Neuronal stem cell (in vitro differentiated cells): ENCODE measurements around the gene TVP23C.

Source experiments
- DNase-seq: peaks from one replicate; pipeline ENCODE4 v3.0.0-alpha.2; 2013; ENCODE audit warnings: low spot score
- H2AFZ ChIP-seq: one replicate; pipeline ENCODE4 v1.6.1; 2013; ENCODE audit warnings: mild to moderate bottlenecking, low read length, inconsistent platforms
- H2AK5ac ChIP-seq: 2 replicates; pipeline ENCODE4 v1.6.1; 2013; ENCODE audit warnings: low read depth, mild to moderate bottlenecking, inconsistent platforms, low read length, moderate library complexity, mixed read lengths
- H2BK120ac ChIP-seq: 2 replicates; pipeline ENCODE4 v1.6.1; 2013; ENCODE audit warnings: low read depth, mild to moderate bottlenecking, inconsistent platforms, low read length, moderate library complexity, mixed read lengths
- H2BK12ac ChIP-seq: one replicate; pipeline ENCODE4 v1.6.1; 2013; ENCODE audit warnings: low read length, inconsistent platforms
- H2BK15ac ChIP-seq: 2 replicates; pipeline ENCODE4 v1.6.1; 2013; ENCODE audit warnings: mild to moderate bottlenecking, low read length, inconsistent platforms, mixed read lengths
- H2BK5ac ChIP-seq: one replicate; pipeline ENCODE4 v1.6.1; 2013; ENCODE audit warnings: inconsistent platforms, mild to moderate bottlenecking, low read length, moderate library complexity
- H3K14ac ChIP-seq: one replicate; pipeline ENCODE4 v1.6.1; 2013; ENCODE audit warnings: low read length, inconsistent platforms
- H3K18ac ChIP-seq: 2 replicates; pipeline ENCODE4 v1.6.1; 2013; ENCODE audit warnings: low read length, inconsistent platforms
- H3K23ac ChIP-seq: 2 replicates; pipeline ENCODE4 v1.6.1; 2013; ENCODE audit warnings: low read depth, mild to moderate bottlenecking, mixed read lengths, low read length, inconsistent platforms; ENCODE audit not compliant: poor library complexity
- H3K27ac ChIP-seq: replicated peaks from 3 replicates; pipeline ENCODE4 v1.5.1; 2013; ENCODE audit warnings: low read length, inconsistent platforms
- H3K27me3 ChIP-seq, 3 experiments: 2 replicates each; pipeline ENCODE4 v1.6.1; 2013; ENCODE audit warnings: low read length in 3 of 3, mild to moderate bottlenecking in 2 of 3, inconsistent platforms in 1 of 3, low read depth in 1 of 3, mixed read lengths in 1 of 3, moderate library complexity in 1 of 3; ENCODE audit not compliant: control insufficient read depth in 3 of 3, insufficient read depth in 3 of 3
- H3K36me3 ChIP-seq, 2 donors: replicated peaks in 1 of 2; 2 replicates each; pipeline ENCODE4 v1.6.1; 2013; ENCODE audit warnings: low read length in 2 of 2; ENCODE audit not compliant: control insufficient read depth in 2 of 2, insufficient read depth in 2 of 2
- H3K4ac ChIP-seq: 2 replicates; pipeline ENCODE4 v1.6.1; 2013; ENCODE audit warnings: inconsistent platforms, mild to moderate bottlenecking, low read length, moderate library complexity
- H3K4me1 ChIP-seq, 2 donors: 1 replicate in 1 of 2; 2 replicates in 1 of 2; pipeline ENCODE4 v1.6.1; 2013; ENCODE audit warnings: low read length in 2 of 2, low read depth in 1 of 2; ENCODE audit not compliant: control insufficient read depth in 2 of 2, insufficient read depth in 1 of 2
- H3K4me2 ChIP-seq: one replicate; pipeline ENCODE4 v1.6.1; 2013; ENCODE audit warnings: mild to moderate bottlenecking, low read length, inconsistent platforms; ENCODE audit not compliant: insufficient read depth, poor library complexity, severe bottlenecking
- H3K4me3 ChIP-seq, 2 donors: 2 replicates each; pipeline ENCODE4 v1.5.1; 2013; ENCODE audit warnings: low read length in 2 of 2, mild to moderate bottlenecking in 2 of 2, inconsistent platforms in 1 of 2, moderate library complexity in 1 of 2
- H3K79me1 ChIP-seq: one replicate; pipeline ENCODE4 v1.6.1; 2013; ENCODE audit warnings: low read depth, mild to moderate bottlenecking, inconsistent platforms, low read length, moderate library complexity
- H3K9ac ChIP-seq: one replicate; pipeline ENCODE4 v1.6.1; 2013; ENCODE audit warnings: mild to moderate bottlenecking, low read depth, low read length, inconsistent platforms; ENCODE audit not compliant: poor library complexity
- H3K9me3 ChIP-seq, 2 donors: replicated peaks in 1 of 2; 2 replicates each; pipeline versions ENCODE3 to v1.6.1; 2013; ENCODE audit warnings: low read length in 2 of 2, mild to moderate bottlenecking in 2 of 2, inconsistent platforms in 1 of 2, low read depth in 1 of 2, mixed read lengths in 1 of 2, moderate library complexity in 1 of 2; ENCODE audit not compliant: control insufficient read depth in 2 of 2, insufficient read depth in 1 of 2
- H4K8ac ChIP-seq: one replicate; pipeline ENCODE4 v1.6.1; 2013; ENCODE audit warnings: low read depth, mild to moderate bottlenecking, inconsistent platforms, low read length, moderate library complexity
- H4K91ac ChIP-seq: one replicate; pipeline ENCODE4 v1.6.1; 2013; ENCODE audit warnings: low read length, low read depth, mild to moderate bottlenecking, inconsistent platforms; ENCODE audit not compliant: poor library complexity
- WGBS, 2 donors: extraction: QIAGEN DNeasy Blood & Tissue Kit; methylation state at CpG; one replicate each; pipeline ENCODE4 v1.1.7; 2013; ENCODE audit warnings: missing lambda C conversion rate in 2 of 2, mixed read lengths in 1 of 2; ENCODE audit not compliant: insufficient read length in 2 of 2, insufficient replicate concordance in 1 of 2; ENCODE audit errors: extremely low coverage in 2 of 2; 5-methylcytosine and 5-hydroxymethylcytosine counted together

Gene TVP23C

DNA sequence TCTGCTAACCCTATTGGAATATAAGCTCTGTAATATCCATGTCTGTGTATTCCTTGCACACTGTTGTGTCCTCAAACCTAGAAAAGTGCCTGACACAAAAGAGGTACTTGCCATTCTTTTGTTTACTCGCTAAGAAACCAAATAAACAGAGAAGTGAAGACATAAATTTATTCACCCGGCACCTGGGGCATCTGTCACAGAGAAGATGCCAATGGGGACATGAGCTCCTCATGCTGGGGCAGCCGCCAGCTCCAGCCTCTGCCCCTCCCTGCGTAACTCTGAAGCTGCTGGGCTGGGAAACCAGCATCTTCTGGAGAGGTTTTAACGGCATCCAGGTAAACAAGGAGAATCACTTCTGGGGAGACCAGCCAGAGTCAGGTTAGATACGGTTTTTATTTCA is 80.8 kb downstream of the TVP23C start:
- DNase-seq: no peak
- WGBS, 2 donors: no CpG with 5 or more reads among the region's 6 CpGs
- H4K91ac ChIP-seq: no peak overlapping the region
- no peak overlapping the region for H2AFZ ChIP-seq
- no peak overlapping the region for H2BK5ac ChIP-seq
- no peak overlapping the region for H3K4me2 ChIP-seq
- peaks cover 0 to 2% of the 10 kb centered on the region in 2 donors for H3K9me3 ChIP-seq
- no peaks in the 10 kb centered on the region for H3K27me3 ChIP-seq
- H3K4me3 ChIP-seq: no peak overlapping the region
- no peak overlapping the region for H3K27ac ChIP-seq
- H3K14ac ChIP-seq: no peak overlapping the region
- no peak overlapping the region for H2BK12ac ChIP-seq
- H2BK15ac ChIP-seq: no peak overlapping the region
- no peak overlapping the region for H4K8ac ChIP-seq
- no peak overlapping the region for H3K4ac ChIP-seq
- H3K36me3 ChIP-seq: peaks cover 3 to 7% of the 10 kb centered on the region in 2 donors
- H2BK120ac ChIP-seq: no peak overlapping the region
- peaks cover 2 to 4% of the 10 kb centered on the region in 2 donors for H3K4me1 ChIP-seq
- no peaks in the 10 kb centered on the region for H3K79me1 ChIP-seq
- H3K9ac ChIP-seq: no peak overlapping the region
- no peak overlapping the region for H3K23ac ChIP-seq
- H2AK5ac ChIP-seq: no peak overlapping the region
- no peak overlapping the region for H3K18ac ChIP-seq

DNA sequence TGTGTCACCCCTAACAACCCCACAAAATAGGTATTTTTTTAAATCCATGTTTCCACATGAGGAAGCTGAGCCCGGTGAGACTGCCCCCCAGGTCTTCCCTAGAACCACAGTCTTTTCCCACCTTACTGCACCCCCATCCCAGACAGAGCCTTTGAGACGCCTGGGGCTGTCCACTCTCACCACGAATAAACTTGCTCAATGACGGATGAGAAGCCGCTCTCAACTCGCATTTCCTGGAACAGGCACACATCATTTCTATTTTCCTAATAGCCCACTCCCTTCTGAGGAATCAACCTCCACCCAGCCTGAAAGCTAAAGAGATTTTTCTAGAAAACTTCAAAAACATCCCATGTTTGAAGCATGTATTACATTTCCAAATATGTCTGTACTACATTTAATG is 81.8 kb downstream of the TVP23C start:
- Histone ChIP-seq H3K4me2 (no peak overlapping the region), H3K36me3 (peaks cover 2 to 7% of the 10 kb centered on the region in 2 donors), H3K18ac (no peak overlapping the region), H3K14ac (no peak overlapping the region), H4K91ac (no peak overlapping the region), H3K4me1 (peaks cover 2 to 4% of the 10 kb centered on the region in 2 donors), H3K4me3 (no peak overlapping the region), H3K4ac (no peak overlapping the region), H2BK120ac (no peak overlapping the region), H3K27ac (no peak overlapping the region), H2BK12ac (no peak overlapping the region), H2AK5ac (no peak overlapping the region), H2BK5ac (no peak overlapping the region), H3K23ac (no peak overlapping the region), H2AFZ (no peak overlapping the region), H3K27me3 (no peaks in the 10 kb centered on the region), H4K8ac (no peak overlapping the region), H3K79me1 (no peaks in the 10 kb centered on the region), H2BK15ac (no peak overlapping the region), H3K9me3 (peaks cover 0 to 1% of the 10 kb centered on the region in 2 donors), H3K9ac (no peak overlapping the region)
- no CpG with 5 or more reads among the region's 6 CpGs for WGBS, 2 donors
- DNase-seq: no peak

DNA sequence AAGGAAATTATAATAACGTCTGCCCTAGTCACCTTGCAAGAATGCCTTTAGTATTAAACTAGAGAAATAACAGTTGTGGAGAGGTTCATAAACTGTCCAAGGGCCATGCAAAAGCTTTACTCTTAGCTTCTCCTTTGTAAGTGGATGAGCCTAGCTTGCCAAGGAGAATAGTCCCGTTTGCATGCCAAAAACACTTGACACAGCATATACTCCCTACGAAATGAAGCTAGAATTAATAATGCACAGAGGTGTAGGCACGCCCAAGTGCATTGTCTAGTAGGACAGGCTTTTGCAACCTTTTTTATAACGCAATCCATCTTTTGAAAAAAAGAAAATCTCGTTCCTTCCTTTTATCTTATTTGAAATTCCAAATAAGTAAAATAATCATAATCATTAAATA is 83.1 kb downstream of the TVP23C start:
- Histone ChIP-seq H2AFZ (no peak overlapping the region), H4K8ac (no peak overlapping the region), H4K91ac (no peak overlapping the region), H2BK15ac (no peak overlapping the region), H3K18ac (no peak overlapping the region), H2BK12ac (no peak overlapping the region), H3K14ac (no peak overlapping the region), H3K4me2 (no peak overlapping the region), H2AK5ac (no peak overlapping the region), H2BK120ac (no peak overlapping the region), H3K9me3 (peaks cover 0 to 1% of the 10 kb centered on the region in 2 donors), H3K79me1 (no peaks in the 10 kb centered on the region), H3K4ac (no peak overlapping the region), H3K27ac (no peak overlapping the region), H3K23ac (no peak overlapping the region), H3K27me3 (no peaks in the 10 kb centered on the region), H3K36me3 (peaks cover 2 to 7% of the 10 kb centered on the region in 2 donors), H3K4me1 (peaks cover 2 to 4% of the 10 kb centered on the region in 2 donors), H2BK5ac (no peak overlapping the region), H3K9ac (no peak overlapping the region), H3K4me3 (no peak overlapping the region)
- no peak for DNase-seq
- no CpG with 5 or more reads among the region's 6 CpGs for WGBS, 2 donors

DNA sequence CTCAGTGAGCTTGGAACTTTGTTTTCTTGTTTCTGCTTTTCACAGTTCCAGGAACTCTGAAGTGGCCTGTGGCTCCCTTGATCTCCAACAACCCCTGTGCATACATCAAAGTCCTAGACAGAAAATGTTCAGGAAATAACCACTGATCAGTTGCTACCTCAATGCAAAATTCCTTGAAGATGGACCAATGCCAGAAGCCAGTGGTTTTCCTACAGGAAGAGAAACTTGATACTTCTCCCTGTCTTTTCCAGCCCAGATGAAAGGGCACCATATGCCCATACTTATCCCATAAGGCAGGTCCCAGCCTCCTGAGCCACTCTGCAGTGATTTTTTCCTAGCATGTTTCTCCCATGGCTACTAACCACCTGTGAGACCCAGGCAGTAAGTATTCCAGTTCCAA is 83.6 kb downstream of the TVP23C start:
- no peak overlapping the region for H3K4ac ChIP-seq
- H3K23ac ChIP-seq: no peak overlapping the region
- no peak overlapping the region for H2BK5ac ChIP-seq
- H2AK5ac ChIP-seq: no peak overlapping the region
- no peak for DNase-seq
- H3K4me3 ChIP-seq: no peak overlapping the region
- H3K4me2 ChIP-seq: no peak overlapping the region
- H3K9me3 ChIP-seq: peaks cover 0 to 1% of the 10 kb centered on the region in 2 donors
- H3K4me1 ChIP-seq: peaks cover 2% of the 10 kb centered on the region in 2 donors
- H3K14ac ChIP-seq: no peak overlapping the region
- H2BK120ac ChIP-seq: no peak overlapping the region
- no peak overlapping the region for H4K91ac ChIP-seq
- no peak overlapping the region for H3K18ac ChIP-seq
- H3K9ac ChIP-seq: no peak overlapping the region
- no peaks in the 10 kb centered on the region for H3K79me1 ChIP-seq
- no peak overlapping the region for H3K27ac ChIP-seq
- no peaks in the 10 kb centered on the region for H3K27me3 ChIP-seq
- no peak overlapping the region for H4K8ac ChIP-seq
- H2BK15ac ChIP-seq: no peak overlapping the region
- no peak overlapping the region for H2AFZ ChIP-seq
- H2BK12ac ChIP-seq: no peak overlapping the region
- peaks cover 2 to 7% of the 10 kb centered on the region in 2 donors for H3K36me3 ChIP-seq
